ENCODE measurements around the gene OBSCN. TPM values are rescaled to one million over a fixed set of nuclear protein-coding genes. Genes with fewer than 3 reads are reported as not detected.

OBSCN gene
- total and polyA plus RNA-seq, 2 donors (not counting 3 experiments of a cell fraction or from before 2014, with no cell fraction given), result 1.5 to 2.9 TPM

- no peak overlapping the region for H3K27ac ChIP-seq (ENCODE audit: insufficient read depth, low read depth, low read length)
- intact Hi-C loops (cut with micrococcal nuclease) (no loop called here), dilution Hi-C loops (cut with MboI; ENCODE audit: extremely low pct_ligation_motif_present, low sequenced_read_pairs) (no loop called here)
- no peak overlapping the region for H3K9ac ChIP-seq (replicated peaks; ENCODE audit: extremely low read depth, insufficient read depth, low read length)
- no peaks in the 10 kb centered on the region for H3K36me3 ChIP-seq (ENCODE audit: control insufficient read depth in 2 of 2, extremely low read depth in 1 of 2, insufficient read depth in 2 of 2, low read length in 2 of 2)
- FAIRE-seq, result no peak
- no peak overlapping the region for H3K4me2 ChIP-seq (ENCODE audit: insufficient read depth, low read length)
- no peak for TF ChIP-seq GATA2 (IDR thresholded peaks at IDR 0.05; ENCODE audit: insufficient read depth, insufficient read length, low read depth, low read length)
- TF ChIP-seq POLR2A (IDR thresholded peaks at IDR 0.05; ENCODE audit: low read depth, low read length), result no peak
- TF ChIP-seq JUN (IDR thresholded peaks at IDR 0.05; ENCODE audit: borderline replicate concordance, insufficient read depth, insufficient read length, low read depth), result no peak
- TF ChIP-seq POLR2AphosphoS5 (IDR thresholded peaks at IDR 0.05; ENCODE audit: insufficient read depth, low read depth, low read length), result no peak
- TF ChIP-seq FOS (IDR thresholded peaks at IDR 0.05; ENCODE audit: borderline replicate concordance, insufficient read depth, low read length), result no peak
- TF ChIP-seq MAX (IDR thresholded peaks at IDR 0.05; ENCODE audit: insufficient read depth, insufficient read length), result no peak
- TF ChIP-seq CTCF (IDR thresholded peaks at IDR 0.05; ENCODE audit: extremely low read depth in 1 of 2, insufficient read depth in 1 of 2, low read depth in 1 of 2, low read length in 2 of 2), result no peak
- no peak for TF ChIP-seq EZH2 (IDR thresholded peaks at IDR 0.05; ENCODE audit: borderline replicate concordance, low read depth, low read length, severe bottlenecking)
- TF ChIP-seq MYC (IDR thresholded peaks at IDR 0.05; ENCODE audit: low read depth, low read length), result no peak
- peaks cover 3% of the 10 kb centered on the region for H3K9me3 ChIP-seq (replicated peaks; ENCODE audit: control insufficient read depth, insufficient read depth, low read length)
- no peaks in the 10 kb centered on the region for H4K20me1 ChIP-seq (replicated peaks; ENCODE audit: control insufficient read depth, extremely low read depth, insufficient read depth, low read length)
- no peaks in the 10 kb centered on the region for H3K79me2 ChIP-seq (ENCODE audit: control insufficient read depth, insufficient read depth, low read length)
- H3K27me3 ChIP-seq (ENCODE audit: control insufficient read depth in 2 of 2, insufficient read depth in 2 of 2, low read length in 2 of 2), result no peaks in the 10 kb centered on the region
- H3K4me3 ChIP-seq (replicated peaks in 1 of 3; ENCODE audit: insufficient read depth in 1 of 3, low read depth in 1 of 3, low read length in 3 of 3), result no peak overlapping the region
- no TSS peak for BruUV-seq (replicated peaks)
- POLR2A ChIA-PET, result no interaction called here
- CTCF ChIA-PET, result interaction anchor here (1.6 kb wide), 1 partner anchor 14 kb away, joined by 3 read pairs; no protein-coding TSS in a partner anchor
- DNase-seq (ENCODE audit: low read depth, low spot score), result no peak
- no peak overlapping the region for H2AFZ ChIP-seq (ENCODE audit: low read depth, low read length)
- no peaks in the 10 kb centered on the region for H3K4me1 ChIP-seq (ENCODE audit: control insufficient read depth, extremely low read depth, insufficient read depth, low read length)
- H3K9me1 ChIP-seq (replicated peaks; ENCODE audit: control insufficient read depth, extremely low read depth, insufficient read depth, low read length), result no peaks in the 10 kb centered on the region
Observed at GRCh38 chr1:228307218-228308023, 99.6 kb downstream of the OBSCN start.
